Tongue (tissue), 2 donors: ENCODE data around the gene CKAP2. TPM values are rescaled to one million over a fixed set of nuclear protein-coding genes. Genes with fewer than 3 reads are reported as not detected.
"Not testable (repeated sequence)": the region's sequence is repeated elsewhere in the genome, so short reads cannot be mapped to it uniquely, and the experiment has no call there.

Experiments used
- DNase-seq: peaks from one replicate; pipeline ENCODE4 v3.0.0-alpha.2; 2015
- total RNA-seq: library from RNA; depleted of rRNA; stranded (reverse); fragments of >200 nt; gene quantifications from one replicate; pipeline ENCODE4 v1.2.3, GENCODE V29; 2014

CKAP2 gene
- total RNA-seq: 32.8 TPM

- DNase-seq: peak; percentile 97
These were observed at the start of gene CKAP2 for GRCh38 chr13:52454820-52455676. TSS of gene CKAP2 (plus strand) at chr13:52455478. CDS start at chr13:52455557, 79 bp downstream.

GRCh38 chr13:52405767-52406494, 49.3 kb upstream of the CKAP2 start, which contains the start of gene THSD1:
TSS of gene THSD1 (minus strand) at chr13:52406172. CDS start at chr13:52402600, 3,572 bp downstream.
- DNase-seq: peak; percentile 64

- DNase-seq: no peak
These were observed 48.6 kb upstream of the CKAP2 start for GRCh38 chr13:52406629-52407028.

GRCh38 chr13:52407436-52407835, 47.8 kb upstream of the CKAP2 start:
- DNase-seq: not testable (repeated sequence)

- DNase-seq: not testable (repeated sequence)
These were observed 47.1 kb upstream of the CKAP2 start for GRCh38 chr13:52408071-52408658.

GRCh38 chr13:52411629-52412028, 43.6 kb upstream of the CKAP2 start:
- no peak for DNase-seq

- DNase-seq: no peak
These were observed 43.1 kb upstream of the CKAP2 start for GRCh38 chr13:52412128-52412527.

DNA sequence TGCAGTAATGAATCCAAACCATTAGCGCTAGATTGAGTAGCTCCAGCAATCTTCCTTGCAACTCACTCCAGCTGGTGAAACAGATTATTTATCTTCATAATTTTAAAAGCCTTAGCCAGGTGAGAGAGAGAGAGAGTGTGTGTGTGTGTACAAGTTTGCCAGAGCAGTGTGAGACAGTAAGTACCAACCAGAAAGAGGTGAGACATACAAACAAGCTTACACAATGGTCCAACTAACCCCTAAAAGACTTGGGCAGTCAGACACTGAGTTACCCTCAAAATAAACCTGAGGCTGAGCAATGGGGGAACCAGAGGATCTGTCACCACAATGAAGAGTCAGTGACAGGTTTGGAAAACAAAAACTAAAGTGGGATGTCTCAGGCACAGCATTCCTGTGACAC, 41.2 kb upstream of the CKAP2 start:
- no peak for DNase-seq

GRCh38 chr13:52414963-52415362, 40.3 kb upstream of the CKAP2 start:
- peak; percentile 16 for DNase-seq

GRCh38 chr13:52419080-52419479, 36.2 kb upstream of the CKAP2 start:
- no peak for DNase-seq

GRCh38 chr13:52421216-52421615, 34.1 kb upstream of the CKAP2 start:
- no peak for DNase-seq

DNA sequence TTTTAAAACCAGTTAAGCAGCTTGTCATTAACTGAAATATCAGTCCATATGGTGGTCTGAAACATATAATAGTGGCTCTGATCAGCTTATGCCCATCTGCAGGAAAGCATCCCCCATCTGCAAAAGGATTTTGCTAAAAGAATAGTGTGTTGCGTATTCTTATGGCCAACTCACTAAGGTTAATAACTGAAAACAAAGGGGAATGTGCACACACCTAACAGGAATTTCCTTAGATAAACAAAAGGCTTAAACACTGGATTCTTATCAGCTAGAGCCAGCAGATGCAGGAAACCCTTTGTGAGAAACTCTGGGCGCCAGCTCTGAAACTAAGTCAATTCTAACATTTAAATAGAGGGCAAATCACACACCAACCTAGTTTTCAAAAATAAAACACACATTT, 27.0 kb upstream of the CKAP2 start:
- no peak for DNase-seq

DNA sequence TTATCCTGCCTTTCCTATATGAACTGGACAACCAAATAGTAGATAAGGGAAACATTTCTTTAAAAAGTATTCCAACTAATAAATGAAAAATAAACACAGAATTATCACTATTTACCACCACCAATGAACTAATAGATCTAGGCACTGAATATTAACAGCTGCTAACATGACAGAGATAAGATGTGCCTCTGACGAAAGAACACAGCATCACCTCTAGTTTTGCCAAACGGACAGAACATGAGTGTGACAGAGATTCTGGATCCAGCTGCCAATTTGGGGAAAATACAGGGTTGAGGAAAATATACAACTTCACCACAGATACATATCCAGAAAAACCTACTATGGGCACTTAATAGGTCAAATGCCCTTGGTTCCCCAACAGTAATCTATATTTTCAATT, 22.8 kb upstream of the CKAP2 start:
- DNase-seq: no peak

GRCh38 chr13:52446265-52446664, 9.0 kb upstream of the CKAP2 start:
- DNase-seq: peak; percentile 48

GRCh38 chr13:52447354-52447753, 7.9 kb upstream of the CKAP2 start:
- DNase-seq: no peak

DNA sequence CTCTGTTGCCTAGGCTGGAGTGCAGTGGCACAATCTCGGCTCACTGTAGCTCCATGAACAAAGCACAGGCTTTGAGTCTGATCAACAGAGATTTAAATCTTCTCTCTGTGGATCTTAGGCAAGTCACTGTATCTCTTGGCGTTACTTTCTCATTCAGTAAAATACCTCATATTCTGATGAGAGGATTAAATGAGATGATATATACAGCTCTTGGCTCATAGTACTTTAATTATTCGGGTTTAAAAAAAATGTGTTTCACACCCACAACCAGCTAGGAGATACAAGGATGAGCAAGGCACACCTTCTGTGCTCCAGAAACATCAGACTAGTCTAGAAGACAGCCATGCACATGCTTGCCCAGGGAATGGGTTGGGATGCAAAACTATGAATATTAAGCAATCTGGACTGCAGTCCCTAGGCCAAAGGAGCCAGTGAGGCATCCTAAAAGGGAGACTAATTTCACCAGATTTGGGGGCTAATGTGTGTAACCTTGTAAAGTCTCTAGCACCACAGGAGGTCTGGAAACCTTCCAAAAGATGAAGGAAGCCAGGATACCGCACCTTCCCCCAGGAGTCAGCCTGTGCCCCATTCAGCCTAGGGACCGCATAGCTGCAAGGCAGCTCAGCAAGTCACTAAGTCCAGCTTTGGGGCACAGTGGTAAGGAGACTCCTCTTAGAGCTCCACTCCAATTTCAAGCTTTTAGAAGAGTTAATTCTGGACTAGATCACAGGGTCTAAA, 7.3 kb upstream of the CKAP2 start:
- no peak for DNase-seq

GRCh38 chr13:52449331-52450011, 5.8 kb upstream of the CKAP2 start:
- peak; percentile 27 for DNase-seq

GRCh38 chr13:52450012-52450792, 5.1 kb upstream of the CKAP2 start, which contains the start of gene VPS36:
TSS of gene VPS36 (minus strand) at chr13:52450634. CDS start at chr13:52450594, 40 bp downstream.
- peak; percentile 99 for DNase-seq

- no peak for DNase-seq
These were observed 4.5 kb upstream of the CKAP2 start for GRCh38 chr13:52450793-52451116.

DNA sequence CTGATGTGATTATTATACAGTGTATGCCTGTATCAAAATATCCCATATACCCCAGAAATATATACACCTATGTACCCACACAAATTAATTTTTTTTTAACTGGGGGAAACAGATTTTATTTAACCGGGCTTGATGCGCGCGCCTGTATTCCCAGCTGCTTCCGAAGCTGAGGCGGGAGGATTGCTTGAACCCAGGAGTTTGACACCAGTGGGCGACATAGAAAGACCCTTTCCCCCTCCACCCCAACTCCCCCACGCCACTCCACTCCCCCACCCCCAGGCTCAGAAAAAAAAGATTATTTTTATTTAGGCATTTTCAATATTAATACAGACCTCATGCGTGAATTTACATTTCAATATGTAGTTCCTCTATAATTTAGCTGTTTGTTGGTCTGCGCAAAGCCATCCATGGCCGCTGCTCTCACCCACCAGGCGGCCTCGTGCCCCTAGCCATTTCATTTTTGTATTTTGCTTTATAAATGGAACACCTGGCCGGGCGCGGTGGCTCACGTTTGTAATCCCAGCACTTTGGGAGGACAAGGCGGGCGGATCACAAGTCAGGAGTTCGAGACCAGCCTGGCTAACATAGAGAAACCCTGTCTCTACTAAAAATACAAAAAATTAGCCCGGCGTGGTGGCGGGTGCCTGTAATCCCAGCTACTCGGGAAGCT, 4.0 kb upstream of the CKAP2 start:
- DNase-seq: no peak
